Liver (tissue), 9 donors: ENCODE measurements around the gene TUBA8. TPM values are rescaled to one million over a fixed set of nuclear protein-coding genes. Genes with fewer than 3 reads are reported as not detected.
"Not testable (repeated sequence)": the region's sequence is repeated elsewhere in the genome, so short reads cannot be mapped to it uniquely, and the experiment has no call there.

ENCODE experiments used
- DNase-seq: peaks from one replicate; pipeline ENCODE4 v3.0.0-alpha.2; 2017; ENCODE audit warnings: low spot score
- H3K27ac ChIP-seq, 2 donors: one replicate each; pipeline ENCODE4 v1.7.0; 2013; ENCODE audit warnings: inconsistent platforms in 2 of 2, low read length in 2 of 2, control low read depth in 1 of 2, low read depth in 1 of 2, mild to moderate bottlenecking in 1 of 2
- H3K27me3 ChIP-seq, 4 donors: one replicate each; pipeline versions ENCODE4 v1.6.1 to v1.7.0; 2013; ENCODE audit warnings: low read length in 3 of 4, inconsistent platforms in 1 of 4, mild to moderate bottlenecking in 1 of 4, moderate library complexity in 1 of 4; ENCODE audit not compliant: control insufficient read depth in 4 of 4, insufficient read depth in 4 of 4
- H3K36me3 ChIP-seq, 4 donors: one replicate each; pipeline versions ENCODE4 v1.6.1 to v1.7.0; 2013; ENCODE audit warnings: low read length in 3 of 4, mild to moderate bottlenecking in 3 of 4, low read depth in 1 of 4, moderate library complexity in 1 of 4; ENCODE audit not compliant: control insufficient read depth in 4 of 4, insufficient read depth in 3 of 4
- H3K4me1 ChIP-seq, 4 donors: one replicate each; pipeline versions ENCODE4 v1.6.1 to v1.7.0; 2013; ENCODE audit warnings: low read length in 3 of 4, mild to moderate bottlenecking in 3 of 4, moderate library complexity in 1 of 4; ENCODE audit not compliant: control insufficient read depth in 4 of 4, insufficient read depth in 4 of 4
- H3K4me3 ChIP-seq, 3 donors: one replicate each; pipeline versions ENCODE4 v1.6.1 to v1.7.0; 2013; ENCODE audit warnings: low read length in 3 of 3, control low read depth in 1 of 3, low read depth in 1 of 3, mild to moderate bottlenecking in 1 of 3
- H3K9ac ChIP-seq, 2 donors: one replicate each; pipeline ENCODE4 v1.7.0; 2013; ENCODE audit warnings: low read length in 2 of 2, mild to moderate bottlenecking in 2 of 2, moderate library complexity in 2 of 2, control low read depth in 1 of 2, low read depth in 1 of 2
- H3K9me3 ChIP-seq, 4 donors: one replicate each; pipeline versions ENCODE4 v1.6.1 to v1.7.0; 2013; ENCODE audit warnings: low read length in 3 of 4; ENCODE audit not compliant: control insufficient read depth in 4 of 4
- ATF3 ChIP-seq: IDR thresholded peaks from 2 replicates; pipeline ENCODE4 v1.6.1; 2016; ENCODE audit warnings: antibody characterized with exemption
- CTCF ChIP-seq: fragments of 150-350 bp; IDR thresholded peaks from 2 replicates; pipeline ENCODE4 v1.5.1; 2017; ENCODE audit warnings: improper control_type of control experiment, low read depth, low read length; ENCODE audit not compliant: missing input control
- EGR1 ChIP-seq, 2 donors: IDR thresholded peaks; 2 replicates each; pipeline ENCODE4 v1.6.1; 2016 to 2018; ENCODE audit warnings: antibody characterized with exemption in 2 of 2, low read depth in 2 of 2
- FOXA1 ChIP-seq: IDR thresholded peaks from 2 replicates; pipeline ENCODE4 v1.6.1; 2016; ENCODE audit warnings: antibody characterized with exemption
- FOXA2 ChIP-seq: IDR thresholded peaks from 2 replicates; pipeline ENCODE4 v1.6.1; 2016; ENCODE audit warnings: antibody characterized with exemption
- GABPA ChIP-seq, 2 donors: IDR thresholded peaks in 1 of 2; conservative IDR thresholded peaks in 1 of 2; 2 replicates each; pipeline ENCODE4 v1.6.1; 2016; ENCODE audit warnings: antibody characterized with exemption in 2 of 2, mild to moderate bottlenecking in 1 of 2, moderate library complexity in 1 of 2
- HNF4A ChIP-seq, 2 donors: conservative IDR thresholded peaks; 2 replicates each; pipeline ENCODE4 v1.6.1; 2016; ENCODE audit warnings: antibody characterized with exemption in 2 of 2, mild to moderate bottlenecking in 2 of 2
- HNF4G ChIP-seq: IDR thresholded peaks from 2 replicates; pipeline ENCODE4 v1.6.1; 2016; ENCODE audit warnings: antibody characterized with exemption
- JUND ChIP-seq, 2 donors: IDR thresholded peaks; 2 replicates each; pipeline ENCODE4 v1.6.1; 2016; ENCODE audit warnings: antibody characterized with exemption in 2 of 2
- MAX ChIP-seq: IDR thresholded peaks from 2 replicates; pipeline ENCODE4 v1.6.1; 2016; ENCODE audit warnings: antibody characterized with exemption
- NR2F2 ChIP-seq: IDR thresholded peaks from 2 replicates; pipeline ENCODE4 v1.6.1; 2016; ENCODE audit warnings: antibody characterized with exemption
- RAD21 ChIP-seq, 2 donors: IDR thresholded peaks; 2 replicates each; pipeline ENCODE4 v1.6.1; 2016; ENCODE audit warnings: antibody characterized with exemption in 2 of 2, mild to moderate bottlenecking in 2 of 2
- REST ChIP-seq: IDR thresholded peaks from 2 replicates; pipeline ENCODE4 v1.6.1; 2016; ENCODE audit warnings: antibody characterized with exemption, mild to moderate bottlenecking
- RXRA ChIP-seq, 2 donors: IDR thresholded peaks; 2 replicates each; pipeline ENCODE4 v1.6.1; 2017 to 2018; ENCODE audit warnings: antibody characterized with exemption in 2 of 2, mild to moderate bottlenecking in 1 of 2
- SP1 ChIP-seq: IDR thresholded peaks from 2 replicates; pipeline ENCODE4 v1.6.1; 2018; ENCODE audit warnings: antibody characterized with exemption, mild to moderate bottlenecking
- TAF1 ChIP-seq: conservative IDR thresholded peaks from 2 replicates; pipeline ENCODE4 v1.6.1; 2016; ENCODE audit warnings: antibody characterized with exemption, mild to moderate bottlenecking
- YY1 ChIP-seq: IDR thresholded peaks from 2 replicates; pipeline ENCODE4 v1.6.1; 2016; ENCODE audit warnings: antibody characterized with exemption, mild to moderate bottlenecking
- ZBTB33 ChIP-seq: IDR thresholded peaks from 2 replicates; pipeline ENCODE4 v1.6.1; 2016; ENCODE audit warnings: antibody characterized with exemption
- WGBS: extraction: QIAGEN DNeasy Blood & Tissue Kit; methylation state at CpG from one replicate; pipeline ENCODE4 v1.1.7; 2013; 5-methylcytosine and 5-hydroxymethylcytosine counted together
- polyA plus RNA-seq, 2 donors: library from polyadenylated mRNA; stranded (reverse) in 1 of 2; unstranded in 1 of 2; fragments of 200-250 nt in 1 of 2; fragments of >200 nt in 1 of 2; fragmentation: Nextera tagmentation in 1 of 2; extraction: Ambion mirVana in 1 of 2; gene quantifications; one replicate each; pipeline versions ENCODE4 v1.2.1 to v1.2.3, GENCODE V29; 2013 to 2015
- total RNA-seq, 2 donors: library from RNA; depleted of rRNA; stranded (reverse); fragments of >200 nt; gene quantifications; one replicate each; pipeline ENCODE4 v1.2.3, GENCODE V29; 2014
- donor health status: healthy.
- donor health status: healthy.
- donor health status: healthy.
- donor health status: healthy.
- donor health status: healthy.

Gene TUBA8
- total and polyA plus RNA-seq, 4 donors = 0.82 to 3.1 (median 1.9) TPM

GRCh38 chr22:18133452-18133851, 22.8 kb downstream of the TUBA8 start:
- H3K27ac ChIP-seq = no peak overlapping the region
- peaks cover 0 to 2% (median 0%) of the 10 kb centered on the region in 4 donors for H3K36me3 ChIP-seq
- H3K4me3 ChIP-seq = no peak overlapping the region
- H3K4me1 ChIP-seq = peaks cover 0 to 3% (median 1%) of the 10 kb centered on the region in 4 donors
- H3K9me3 ChIP-seq = no peaks in the 10 kb centered on the region
- no peak overlapping the region for H3K9ac ChIP-seq
- WGBS = 49% methylated on average over 2 of the region's 2 CpGs
- DNase-seq = no peak
- no peak for TF ChIP-seq HNF4A (conservative IDR thresholded peaks at IDR 0.05)
- no peak for TF ChIP-seq JUND (IDR thresholded peaks at IDR 0.05)
- TF ChIP-seq FOXA2 = no peak
- TF ChIP-seq NR2F2 = no peak
- TF ChIP-seq GABPA (IDR thresholded peaks at IDR 0.05 in 1 of 2, conservative IDR thresholded peaks at IDR 0.05 in 1 of 2) = no peak
- TF ChIP-seq MAX = no peak
- no peak for TF ChIP-seq YY1
- no peak for TF ChIP-seq CTCF
- no peak for TF ChIP-seq RAD21 (IDR thresholded peaks at IDR 0.05)
- TF ChIP-seq TAF1 = no peak
- TF ChIP-seq EGR1 (IDR thresholded peaks at IDR 0.05; ENCODE audit: low read depth in 2 of 2) = no peak
- TF ChIP-seq FOXA1 = no peak
- TF ChIP-seq HNF4G = no peak
- TF ChIP-seq ZBTB33 = no peak
- no peak for TF ChIP-seq RXRA (IDR thresholded peaks at IDR 0.05)
- no peaks in the 10 kb centered on the region for H3K27me3 ChIP-seq

- H3K4me1 ChIP-seq = peaks cover 0 to 3% (median 1%) of the 10 kb centered on the region in 4 donors
- no peak for TF ChIP-seq ATF3
- TF ChIP-seq REST = no peak
- TF ChIP-seq YY1 = no peak
- TF ChIP-seq ZBTB33 = no peak
- TF ChIP-seq HNF4A (conservative IDR thresholded peaks at IDR 0.05) = no peak
- no peak for TF ChIP-seq JUND (IDR thresholded peaks at IDR 0.05)
- TF ChIP-seq GABPA (IDR thresholded peaks at IDR 0.05 in 1 of 2, conservative IDR thresholded peaks at IDR 0.05 in 1 of 2) = no peak
- TF ChIP-seq SP1 = no peak
- TF ChIP-seq RAD21 (IDR thresholded peaks at IDR 0.05) = no peak
- TF ChIP-seq FOXA2 = no peak
- no peaks in the 10 kb centered on the region for H3K27me3 ChIP-seq
- 97% methylated on average over 21 of the region's 21 CpGs for WGBS
- no peak overlapping the region for H3K9ac ChIP-seq
- H3K9me3 ChIP-seq = peaks cover 0 to 1% (median 0%) of the 10 kb centered on the region in 4 donors
- no peak overlapping the region for H3K4me3 ChIP-seq
- peaks cover 0 to 2% (median 0%) of the 10 kb centered on the region in 4 donors for H3K36me3 ChIP-seq
- DNase-seq = no peak
- no peak overlapping the region for H3K27ac ChIP-seq
Observed at GRCh38 chr22:18136563-18137320, 26.1 kb downstream of the TUBA8 start.

- H3K27ac ChIP-seq, H3K4me3 ChIP-seq, DNase-seq, H3K27me3 ChIP-seq, H3K36me3 ChIP-seq, H3K9ac ChIP-seq, H3K9me3 ChIP-seq, H3K4me1 ChIP-seq: not testable (repeated sequence)
- 95% methylated on average over 6 of the region's 6 CpGs for WGBS
Observed at GRCh38 chr22:18141004-18141403, 30.4 kb downstream of the TUBA8 start.
